Parathyroid adenoma (tissue), 2 donors: ENCODE results near the gene NHLRC3.

Experiments used
- H2AFZ ChIP-seq: fragments of 300-600 bp; sonication (generic); one replicate; pipeline ENCODE4 v1.7.0; 2017; ENCODE audit warnings: antibody characterized with exemption, mild to moderate bottlenecking
- H3K27ac ChIP-seq: fragments of 300-600 bp; sonication (generic); one replicate; pipeline ENCODE4 v1.7.0; 2017
- H3K27me3 ChIP-seq: fragments of 300-600 bp; sonication (generic); one replicate; pipeline ENCODE4 v1.7.0; 2017; ENCODE audit warnings: low read length; ENCODE audit not compliant: control insufficient read depth, insufficient read depth
- H3K36me3 ChIP-seq: fragments of 300-600 bp; sonication (generic); one replicate; pipeline ENCODE4 v1.7.0; 2017; ENCODE audit warnings: low read length; ENCODE audit not compliant: control insufficient read depth, insufficient read depth
- H3K4me1 ChIP-seq: fragments of 300-600 bp; sonication (generic); one replicate; pipeline ENCODE4 v1.7.0; 2017; ENCODE audit warnings: control low read depth
- H3K4me2 ChIP-seq: fragments of 300-600 bp; sonication (generic); one replicate; pipeline ENCODE4 v1.7.0; 2017; ENCODE audit warnings: low read length
- H3K4me3 ChIP-seq: fragments of 300-600 bp; sonication (generic); one replicate; pipeline ENCODE4 v1.7.0; 2017; ENCODE audit warnings: low read depth, low read length
- H3K79me2 ChIP-seq: fragments of 300-600 bp; sonication (generic); one replicate; pipeline ENCODE4 v1.7.0; 2017; ENCODE audit warnings: control low read depth
- H3K9ac ChIP-seq: fragments of 300-600 bp; sonication (generic); one replicate; pipeline ENCODE4 v1.7.0; 2017; ENCODE audit warnings: mild to moderate bottlenecking
- H3K9me3 ChIP-seq: fragments of 300-600 bp; sonication (generic); one replicate; pipeline ENCODE4 v1.7.0; 2017; ENCODE audit warnings: low read length; ENCODE audit not compliant: control insufficient read depth
- TF ChIP-seq, protein P1 (sequence below): fragments of 300-600 bp; sonication (generic); IDR thresholded peaks from one replicate; pipeline ENCODE4 v1.7.0; 2017; ENCODE audit warnings: antibody characterized with exemption, mild to moderate bottlenecking
- donor health status: primary hyperparathyroidism.

NHLRC3 gene

GRCh38 chr13:39012608-39013007 is 25.6 kb upstream of the NHLRC3 start:
- H3K27me3 ChIP-seq = no peaks in the 10 kb centered on the region
- H3K4me1 ChIP-seq = no peaks in the 10 kb centered on the region
- no peak overlapping the region for H3K9ac ChIP-seq
- H3K4me3 ChIP-seq = no peak overlapping the region
- H3K9me3 ChIP-seq = no peaks in the 10 kb centered on the region
- H3K79me2 ChIP-seq = no peaks in the 10 kb centered on the region
- H3K36me3 ChIP-seq = no peaks in the 10 kb centered on the region
- H3K27ac ChIP-seq = no peak overlapping the region
- H3K4me2 ChIP-seq = no peak overlapping the region
- no peak overlapping the region for H2AFZ ChIP-seq
- TF ChIP-seq, protein P1, sequence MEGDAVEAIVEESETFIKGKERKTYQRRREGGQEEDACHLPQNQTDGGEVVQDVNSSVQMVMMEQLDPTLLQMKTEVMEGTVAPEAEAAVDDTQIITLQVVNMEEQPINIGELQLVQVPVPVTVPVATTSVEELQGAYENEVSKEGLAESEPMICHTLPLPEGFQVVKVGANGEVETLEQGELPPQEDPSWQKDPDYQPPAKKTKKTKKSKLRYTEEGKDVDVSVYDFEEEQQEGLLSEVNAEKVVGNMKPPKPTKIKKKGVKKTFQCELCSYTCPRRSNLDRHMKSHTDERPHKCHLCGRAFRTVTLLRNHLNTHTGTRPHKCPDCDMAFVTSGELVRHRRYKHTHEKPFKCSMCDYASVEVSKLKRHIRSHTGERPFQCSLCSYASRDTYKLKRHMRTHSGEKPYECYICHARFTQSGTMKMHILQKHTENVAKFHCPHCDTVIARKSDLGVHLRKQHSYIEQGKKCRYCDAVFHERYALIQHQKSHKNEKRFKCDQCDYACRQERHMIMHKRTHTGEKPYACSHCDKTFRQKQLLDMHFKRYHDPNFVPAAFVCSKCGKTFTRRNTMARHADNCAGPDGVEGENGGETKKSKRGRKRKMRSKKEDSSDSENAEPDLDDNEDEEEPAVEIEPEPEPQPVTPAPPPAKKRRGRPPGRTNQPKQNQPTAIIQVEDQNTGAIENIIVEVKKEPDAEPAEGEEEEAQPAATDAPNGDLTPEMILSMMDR = no peak

GRCh38 chr13:39013462-39013861 is 24.8 kb upstream of the NHLRC3 start:
- Histone ChIP-seq H3K4me3 (no peak overlapping the region), H3K79me2 (no peaks in the 10 kb centered on the region), H3K27me3 (no peaks in the 10 kb centered on the region), H3K9ac (no peak overlapping the region), H3K36me3 (no peaks in the 10 kb centered on the region), H3K4me1 (no peaks in the 10 kb centered on the region), H3K9me3 (no peaks in the 10 kb centered on the region), H3K27ac (no peak overlapping the region), H3K4me2 (no peak overlapping the region), H2AFZ (no peak overlapping the region)
- TF ChIP-seq, protein P1 = no peak

GRCh38 chr13:39016087-39016486 is 22.2 kb upstream of the NHLRC3 start:
- Histone ChIP-seq H3K9ac (no peak overlapping the region), H3K4me3 (no peak overlapping the region), H3K4me1 (no peaks in the 10 kb centered on the region), H3K9me3 (no peaks in the 10 kb centered on the region), H3K36me3 (no peaks in the 10 kb centered on the region), H3K27me3 (no peaks in the 10 kb centered on the region), H2AFZ (no peak overlapping the region), H3K4me2 (no peak overlapping the region), H3K27ac (no peak overlapping the region), H3K79me2 (no peaks in the 10 kb centered on the region)
- TF ChIP-seq, protein P1 = no peak

DNA sequence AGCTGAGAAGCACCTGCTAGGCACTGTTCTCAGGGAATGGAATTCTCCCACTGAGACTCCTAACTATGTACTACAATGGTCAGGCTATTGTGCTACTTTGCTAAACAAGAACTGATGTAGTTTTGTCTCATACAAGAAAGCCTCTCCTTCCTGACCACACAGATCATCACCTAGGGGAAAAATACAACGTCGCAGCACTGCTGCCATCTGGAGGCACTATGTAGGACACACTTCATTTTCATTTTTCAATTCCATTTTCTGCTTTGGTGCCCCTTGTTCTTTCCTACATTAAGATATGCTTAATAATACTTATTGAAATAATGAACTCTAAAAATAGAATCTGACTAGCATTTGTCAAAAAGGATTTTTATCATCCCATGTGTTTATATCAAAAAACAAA is 21.5 kb upstream of the NHLRC3 start:
- Histone ChIP-seq H3K9ac (no peak overlapping the region), H3K27me3 (no peaks in the 10 kb centered on the region), H3K4me1 (no peaks in the 10 kb centered on the region), H3K79me2 (no peaks in the 10 kb centered on the region), H3K27ac (no peak overlapping the region), H3K4me2 (no peak overlapping the region), H3K9me3 (no peaks in the 10 kb centered on the region), H3K4me3 (no peak overlapping the region), H2AFZ (no peak overlapping the region), H3K36me3 (no peaks in the 10 kb centered on the region)
- TF ChIP-seq, protein P1 = no peak

GRCh38 chr13:39020853-39021462 is 17.3 kb upstream of the NHLRC3 start:
- Histone ChIP-seq H3K27me3 (no peaks in the 10 kb centered on the region), H3K4me2 (no peak overlapping the region), H3K9me3 (no peaks in the 10 kb centered on the region), H2AFZ (no peak overlapping the region), H3K9ac (no peak overlapping the region), H3K4me1 (no peaks in the 10 kb centered on the region), H3K79me2 (no peaks in the 10 kb centered on the region), H3K27ac (no peak overlapping the region), H3K4me3 (no peak overlapping the region), H3K36me3 (no peaks in the 10 kb centered on the region)
- TF ChIP-seq, protein P1 = no peak
